CD4-positive, alpha-beta T cell treated with Interleukin-10 for 1 hour (primary cell): ENCODE measurements around the gene TUBA1C.
"Not testable (repeated sequence)": the region's sequence is repeated elsewhere in the genome, so short reads cannot be mapped to it uniquely, and the experiment has no call there.

Source experiments
- DNase-seq: peaks from one replicate; pipeline ENCODE4 v3.0.0-alpha.2; 2020

TUBA1C gene

GRCh38 chr12:49255857-49256637 lies 8.8 kb upstream of the TUBA1C start:
- no peak for DNase-seq

- not testable (repeated sequence) for DNase-seq
Observed at GRCh38 chr12:49257508-49258184, 7.2 kb upstream of the TUBA1C start.

GRCh38 chr12:49259452-49259851 lies 5.4 kb upstream of the TUBA1C start:
- DNase-seq = no peak

GRCh38 chr12:49260166-49260565 lies 4.7 kb upstream of the TUBA1C start:
- no peak for DNase-seq

- no peak for DNase-seq
Observed at GRCh38 chr12:49260571-49261363, 4.1 kb upstream of the TUBA1C start.

GRCh38 chr12:49261721-49262120 lies 3.2 kb upstream of the TUBA1C start:
- no peak for DNase-seq

GRCh38 chr12:49263400-49263763 lies 1.5 kb upstream of the TUBA1C start:
- DNase-seq = no peak

- peak; percentile 47 for DNase-seq
Observed at GRCh38 chr12:49264466-49264872, 413 bp upstream of the TUBA1C start.

- DNase-seq = not testable (repeated sequence)
Observed at GRCh38 chr12:49269191-49269590, 4.3 kb downstream of the TUBA1C start.

GRCh38 chr12:49272790-49273725 lies 8.2 kb downstream of the TUBA1C start:
- no peak for DNase-seq

GRCh38 chr12:49273726-49274395 lies 9.0 kb downstream of the TUBA1C start:
- DNase-seq = no peak

- DNase-seq = no peak
Observed at GRCh38 chr12:49274396-49275069, 9.7 kb downstream of the TUBA1C start.

GRCh38 chr12:49276304-49277290 lies 11.7 kb downstream of the TUBA1C start:
- no peak for DNase-seq

GRCh38 chr12:49277466-49277865 lies 12.6 kb downstream of the TUBA1C start:
- DNase-seq = no peak

- no peak for DNase-seq
Observed at GRCh38 chr12:49279706-49280159, 14.9 kb downstream of the TUBA1C start.

- DNase-seq = not testable (repeated sequence)
Observed at GRCh38 chr12:49280545-49280944, 15.7 kb downstream of the TUBA1C start.

GRCh38 chr12:49282302-49282701 lies 17.4 kb downstream of the TUBA1C start:
- DNase-seq = no peak

GRCh38 chr12:49282740-49283375 lies 18.0 kb downstream of the TUBA1C start:
- DNase-seq = not testable (repeated sequence)
